Caco-2 (cell line): ENCODE measurements around the gene PFKFB2. TPM values are rescaled to one million over a fixed set of nuclear protein-coding genes. Genes with fewer than 3 reads are reported as not detected.

Source experiments
- BruUV-seq: library from RNA; stranded (reverse); fragments of 400-500 nt; replicated peaks from 2 replicates; lab custom pipeline; 2021; lab: Mats Ljungman, UMichigan
- CTCF ChIA-PET: fragments of 300-600 bp; sonication (Branson Sonifier 250); formaldehyde crosslinking; loops from one replicate; lab custom pipeline; 2022; ENCODE audit warnings: antibody characterized with exemption; lab: Charles Lee
- POLR2A ChIA-PET: fragments of 300-600 bp; sonication (Branson Sonifier 250); formaldehyde crosslinking; loops from one replicate; lab custom pipeline; 2022; ENCODE audit warnings: antibody characterized with exemption; lab: Charles Lee
- DNase-seq, 2 experiments: peaks; one replicate each; pipeline versions ENCODE4 v3.0.0 to v3.0.0-alpha.2; 2020 to 2022
- H3K27me3 ChIP-seq: replicated peaks from 2 replicates; pipeline ENCODE4 v1.6.0; 2011; ENCODE audit warnings: low read length; ENCODE audit not compliant: control insufficient read depth, insufficient read depth
- H3K36me3 ChIP-seq: 2 replicates; pipeline ENCODE4 v1.5.1; 2011; ENCODE audit warnings: low read length; ENCODE audit not compliant: control insufficient read depth, insufficient read depth
- H3K4me1 ChIP-seq: fragments of 250-450 bp; sonication (Bioruptor Pico); 2 replicates; pipeline ENCODE4 v1.5.1; 2020; ENCODE audit warnings: mild to moderate bottlenecking
- H3K4me3 ChIP-seq: 2 replicates; pipeline ENCODE4 v1.5.1; 2011; ENCODE audit warnings: low read depth, mild to moderate bottlenecking, control low read depth, low read length
- H3K9me3 ChIP-seq: fragments of 250-450 bp; sonication (Bioruptor Pico); 2 replicates; pipeline ENCODE4 v1.5.1; 2020; ENCODE audit warnings: mild to moderate bottlenecking, moderate library complexity
- H3K27ac Mint-ChIP-seq: one replicate; pipeline ENCODE4 v1.8.0; 2022; ENCODE audit warnings: mixed read lengths; ENCODE audit not compliant: unreplicated experiment
- H3K27me3 Mint-ChIP-seq: one replicate; pipeline ENCODE4 v1.8.0; 2022; ENCODE audit warnings: mixed read lengths; ENCODE audit not compliant: insufficient read depth, unreplicated experiment
- H3K36me3 Mint-ChIP-seq: one replicate; pipeline ENCODE4 v1.8.0; 2022; ENCODE audit warnings: mild to moderate bottlenecking, mixed read lengths; ENCODE audit not compliant: insufficient read depth, unreplicated experiment
- H3K4me1 Mint-ChIP-seq: one replicate; pipeline ENCODE4 v1.8.0; 2022; ENCODE audit warnings: low read depth, mixed read lengths; ENCODE audit not compliant: unreplicated experiment
- H3K4me3 Mint-ChIP-seq: one replicate; pipeline ENCODE4 v1.8.0; 2022; ENCODE audit warnings: mild to moderate bottlenecking, moderate library complexity, mixed read lengths; ENCODE audit not compliant: unreplicated experiment
- H3K9me3 Mint-ChIP-seq: one replicate; pipeline ENCODE4 v1.8.0; 2022; ENCODE audit warnings: mixed read lengths; ENCODE audit not compliant: unreplicated experiment
- intact Hi-C: fragments of 100-400 bp; cut with micrococcal nuclease; formaldehyde crosslinking; loops from one replicate; pipeline ENCODE4 v1.10.0; 2022; ENCODE audit not compliant: unreplicated experiment
- total RNA-seq: library from RNA; stranded (reverse); gene quantifications from 2 replicates; pipeline ENCODE4 v1.2.3, GENCODE V29; 2022
- TF ChIP-seq, protein P1 (sequence below), 2 experiments: fragments of 200-600 bp in 1 of 2; IDR thresholded peaks; 1 replicate in 1 of 2; 2 replicates in 1 of 2; pipeline versions ENCODE4 v1.5.1 to v1.8.0; 2011 to 2022; ENCODE audit warnings: antibody characterized with exemption in 1 of 2, control low read depth in 1 of 2, inconsistent platforms in 1 of 2, low read depth in 1 of 2, low read length in 1 of 2, mild to moderate bottlenecking in 1 of 2, moderate library complexity in 1 of 2; ENCODE audit not compliant: insufficient read depth in 1 of 2, severe bottlenecking in 1 of 2, unreplicated experiment in 1 of 2

The PFKFB2 gene
- total RNA-seq, 1 experiment from 2014 or later: 38.9 TPM

DNA sequence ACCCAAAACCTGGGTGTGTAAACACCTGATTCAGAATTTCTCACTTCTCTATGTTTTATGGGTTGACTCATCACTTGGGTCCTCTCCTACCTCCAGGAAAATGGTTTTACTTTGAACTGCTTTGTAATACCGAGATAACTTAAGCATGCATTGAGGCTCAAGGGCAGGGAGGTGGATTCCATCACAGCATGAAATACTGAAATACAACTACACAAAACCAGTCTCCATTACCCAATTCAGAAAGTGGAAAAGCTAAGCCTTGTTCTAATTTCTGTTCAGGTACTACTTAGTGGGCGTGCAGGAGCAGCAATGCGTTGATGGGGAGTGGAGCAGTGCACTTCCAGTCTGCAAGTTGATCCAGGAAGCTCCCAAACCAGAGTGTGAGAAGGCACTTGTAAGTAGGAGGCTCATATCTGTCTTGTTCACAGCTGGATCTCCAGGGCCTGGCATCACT, 44.8 kb downstream of the PFKFB2 start:
- Mint-ChIP-seq H3K27ac (no peak overlapping the region), H3K36me3 (peaks cover 64% of the 10 kb centered on the region), H3K4me3 (no peak overlapping the region), H3K4me1 (peaks cover 19% of the 10 kb centered on the region), H3K9me3 (peaks cover 50% of the 10 kb centered on the region), H3K27me3 (no peaks in the 10 kb centered on the region)
- Histone ChIP-seq H3K4me3 (no peak overlapping the region), H3K4me1 (peaks cover 6% of the 10 kb centered on the region; the same call in 1 of the 2 replicates), H3K9me3 (peaks cover 27% of the 10 kb centered on the region), H3K27me3 (no peaks in the 10 kb centered on the region), H3K36me3 (peaks cover 3% of the 10 kb centered on the region)
- BruUV-seq: no TSS peak
- intact Hi-C loops: no loop called here
- CTCF ChIA-PET: no interaction called here
- POLR2A ChIA-PET: no interaction called here
- no peak for DNase-seq
- TF ChIP-seq, protein P1, sequence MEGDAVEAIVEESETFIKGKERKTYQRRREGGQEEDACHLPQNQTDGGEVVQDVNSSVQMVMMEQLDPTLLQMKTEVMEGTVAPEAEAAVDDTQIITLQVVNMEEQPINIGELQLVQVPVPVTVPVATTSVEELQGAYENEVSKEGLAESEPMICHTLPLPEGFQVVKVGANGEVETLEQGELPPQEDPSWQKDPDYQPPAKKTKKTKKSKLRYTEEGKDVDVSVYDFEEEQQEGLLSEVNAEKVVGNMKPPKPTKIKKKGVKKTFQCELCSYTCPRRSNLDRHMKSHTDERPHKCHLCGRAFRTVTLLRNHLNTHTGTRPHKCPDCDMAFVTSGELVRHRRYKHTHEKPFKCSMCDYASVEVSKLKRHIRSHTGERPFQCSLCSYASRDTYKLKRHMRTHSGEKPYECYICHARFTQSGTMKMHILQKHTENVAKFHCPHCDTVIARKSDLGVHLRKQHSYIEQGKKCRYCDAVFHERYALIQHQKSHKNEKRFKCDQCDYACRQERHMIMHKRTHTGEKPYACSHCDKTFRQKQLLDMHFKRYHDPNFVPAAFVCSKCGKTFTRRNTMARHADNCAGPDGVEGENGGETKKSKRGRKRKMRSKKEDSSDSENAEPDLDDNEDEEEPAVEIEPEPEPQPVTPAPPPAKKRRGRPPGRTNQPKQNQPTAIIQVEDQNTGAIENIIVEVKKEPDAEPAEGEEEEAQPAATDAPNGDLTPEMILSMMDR (IDR thresholded peaks at IDR 0.05; ENCODE audit: insufficient read depth in 1 of 2, low read depth in 1 of 2, low read length in 1 of 2, severe bottlenecking in 1 of 2, unreplicated experiment in 1 of 2): no peak

DNA sequence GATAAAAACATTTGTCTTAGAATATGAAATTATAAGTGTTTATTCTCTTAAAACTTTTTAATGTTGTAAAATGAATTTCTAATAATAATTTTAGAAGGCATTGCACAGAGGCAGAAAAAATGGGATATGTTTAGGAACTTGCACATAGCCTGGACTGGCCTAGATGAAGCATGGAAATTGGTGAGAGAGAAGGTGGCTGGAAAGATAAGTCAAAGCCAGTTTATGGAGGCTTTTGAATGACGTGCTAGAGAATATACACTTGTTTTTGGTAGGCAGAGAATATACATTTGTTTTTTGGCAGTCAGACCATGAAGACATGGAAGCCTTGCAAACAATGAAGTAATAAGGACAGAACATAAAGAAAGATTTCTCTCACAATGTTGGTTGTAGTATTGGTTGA, 48.6 kb downstream of the PFKFB2 start:
- Mint-ChIP-seq H3K27me3 (no peaks in the 10 kb centered on the region), H3K9me3 (peaks cover 30% of the 10 kb centered on the region), H3K4me3 (no peak overlapping the region), H3K4me1 (peaks cover 25% of the 10 kb centered on the region), H3K27ac (no peak overlapping the region), H3K36me3 (peaks cover 38% of the 10 kb centered on the region)
- no peak for DNase-seq
- TF ChIP-seq, protein P1 (IDR thresholded peaks at IDR 0.05; ENCODE audit: insufficient read depth in 1 of 2, low read depth in 1 of 2, low read length in 1 of 2, severe bottlenecking in 1 of 2, unreplicated experiment in 1 of 2): no peak
- Histone ChIP-seq H3K9me3 (peaks cover 27% of the 10 kb centered on the region), H3K36me3 (peaks cover 1% of the 10 kb centered on the region), H3K4me1 (peaks cover 27% of the 10 kb centered on the region), H3K4me3 (no peak overlapping the region), H3K27me3 (no peaks in the 10 kb centered on the region)
- intact Hi-C loops: loop anchor here (2.0 kb wide), 1 partner anchor 13 kb away; the partner anchor contains the start of gene C4BPB
- no TSS peak for BruUV-seq
- CTCF ChIA-PET: no interaction called here
- POLR2A ChIA-PET: no interaction called here

DNA sequence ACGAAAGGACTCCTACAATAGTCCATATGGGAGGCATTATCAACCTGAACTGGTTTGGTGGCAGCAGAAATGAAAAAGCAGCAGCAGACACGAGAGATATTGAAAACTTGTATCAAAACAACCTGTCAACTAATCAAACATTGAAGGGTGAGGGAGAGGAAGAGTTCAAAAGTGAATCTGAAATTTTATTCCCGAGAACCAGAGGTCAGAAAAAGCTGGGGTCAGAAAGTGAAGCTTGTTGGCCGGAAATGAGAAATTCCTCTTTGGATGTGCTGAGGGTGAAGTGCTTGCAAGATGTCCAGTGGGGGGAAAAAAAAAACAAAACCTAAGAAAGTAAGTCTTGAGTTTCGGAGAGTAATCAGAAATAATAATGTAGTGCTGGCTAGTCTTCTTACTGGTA, 49.1 kb downstream of the PFKFB2 start:
- H3K36me3 ChIP-seq: no peaks in the 10 kb centered on the region; the same call in none of the 2 replicates
- Mint-ChIP-seq H3K36me3 (peaks cover 34% of the 10 kb centered on the region), H3K4me3 (no peak overlapping the region), H3K27me3 (no peaks in the 10 kb centered on the region), H3K9me3 (peaks cover 30% of the 10 kb centered on the region), H3K27ac (peak overlapping the region; percentile 34), H3K4me1 (peaks cover 25% of the 10 kb centered on the region)
- H3K4me3 ChIP-seq: no peak overlapping the region
- ChIA-PET CTCF (no interaction called here), POLR2A (no interaction called here)
- peaks cover 27% of the 10 kb centered on the region for H3K4me1 ChIP-seq
- H3K27me3 ChIP-seq: no peaks in the 10 kb centered on the region
- intact Hi-C loops: loop anchor here (2.0 kb wide), 1 partner anchor 13 kb away; the partner anchor contains the start of gene C4BPB
- TF ChIP-seq, protein P1 (IDR thresholded peaks at IDR 0.05; ENCODE audit: insufficient read depth in 1 of 2, low read depth in 1 of 2, low read length in 1 of 2, severe bottlenecking in 1 of 2, unreplicated experiment in 1 of 2): no peak
- DNase-seq: no peak
- BruUV-seq: no TSS peak
- H3K9me3 ChIP-seq: peaks cover 22% of the 10 kb centered on the region
